PC-9 (cell line): ENCODE measurements around the gene MYH14. TPM values are rescaled to one million over a fixed set of nuclear protein-coding genes. Genes with fewer than 3 reads are reported as not detected.

Source experiments
- BruUV-seq: library from RNA; stranded (reverse); fragments of 400-500 nt; replicated peaks from 2 replicates; lab custom pipeline; 2021; lab: Mats Ljungman, UMichigan
- CTCF ChIA-PET: fragments of 300-600 bp; sonication (Branson Sonifier 250); formaldehyde crosslinking; loops from one replicate; lab custom pipeline; 2022; ENCODE audit warnings: antibody characterized with exemption; lab: Charles Lee
- POLR2A ChIA-PET: fragments of 300-600 bp; sonication (Branson Sonifier 250); formaldehyde crosslinking; loops from one replicate; lab custom pipeline; 2022; ENCODE audit warnings: antibody characterized with exemption; ENCODE audit not compliant: unreplicated experiment; lab: Charles Lee
- DNase-seq, 2 experiments: peaks; one replicate each; pipeline versions ENCODE4 v3.0.0 to v3.0.0-alpha.2; 2015 to 2022; ENCODE audit warnings: mixed read lengths in 1 of 2
- H2AFZ ChIP-seq: fragments of 200-600 bp; sonication (generic); 2 replicates; pipeline ENCODE4 v1.8.1; 2017; ENCODE audit warnings: antibody characterized with exemption
- H3F3A ChIP-seq: fragments of 200-600 bp; sonication (generic); 2 replicates; pipeline ENCODE4 v1.8.1; 2017; ENCODE audit warnings: antibody characterized with exemption, mild to moderate bottlenecking, low read depth; ENCODE audit not compliant: insufficient read depth
- H3K27ac ChIP-seq: fragments of 200-600 bp; sonication (generic); 2 replicates; pipeline ENCODE4 v1.6.1; 2016; ENCODE audit warnings: mixed run types
- H3K27me3 ChIP-seq: fragments of 200-600 bp; sonication (generic); 2 replicates; pipeline ENCODE4 v1.6.1; 2016; ENCODE audit warnings: low read depth, mixed run types; ENCODE audit not compliant: insufficient read depth
- H3K36me3 ChIP-seq: fragments of 200-600 bp; sonication (generic); 2 replicates; pipeline ENCODE4 v1.6.1; 2016; ENCODE audit warnings: low read depth, mixed run types
- H3K4me1 ChIP-seq: fragments of 200-600 bp; sonication (generic); replicated peaks from 2 replicates; pipeline ENCODE4 v1.6.1; 2016; ENCODE audit warnings: mixed run types; ENCODE audit not compliant: insufficient read depth
- H3K4me2 ChIP-seq: fragments of 200-600 bp; sonication (generic); 2 replicates; pipeline ENCODE4 v1.6.1; 2017; ENCODE audit warnings: mixed run types
- H3K4me3 ChIP-seq: fragments of 200-600 bp; sonication (generic); 2 replicates; pipeline ENCODE4 v1.6.1; 2016; ENCODE audit warnings: mixed run types
- H3K79me2 ChIP-seq: fragments of 200-600 bp; sonication (generic); 2 replicates; pipeline ENCODE4 v1.6.1; 2017; ENCODE audit warnings: low read depth, mixed run types
- H3K9me2 ChIP-seq: fragments of 200-600 bp; sonication (generic); 2 replicates; pipeline ENCODE4 v1.8.1; 2017; ENCODE audit warnings: mild to moderate bottlenecking; ENCODE audit not compliant: insufficient read depth
- H3K9me3 ChIP-seq: fragments of 200-600 bp; sonication (generic); 2 replicates; pipeline ENCODE4 v1.8.1; 2016; ENCODE audit warnings: low read depth; ENCODE audit not compliant: insufficient read depth
- H4K20me1 ChIP-seq: fragments of 200-600 bp; sonication (generic); 2 replicates; pipeline ENCODE4 v1.8.1; 2017; ENCODE audit not compliant: insufficient read depth
- EZH2 ChIP-seq: fragments of 200-600 bp; sonication (generic); IDR thresholded peaks from 2 replicates; pipeline ENCODE4 v1.8.0; 2017; ENCODE audit warnings: antibody characterized with exemption, low read depth
- intact Hi-C: fragments of 100-400 bp; cut with micrococcal nuclease; formaldehyde crosslinking; loops from one replicate; pipeline ENCODE4 v1.10.0; 2022; ENCODE audit not compliant: unreplicated experiment
- total RNA-seq: library from RNA; stranded (reverse); gene quantifications from 2 replicates; pipeline ENCODE4 v1.2.3, GENCODE V29; 2021
- TF ChIP-seq, protein P1 (sequence below): fragments of 200-600 bp; sonication (generic); conservative IDR thresholded peaks from 2 replicates; pipeline ENCODE4 v1.6.1; 2017; ENCODE audit warnings: mixed run types, antibody characterized with exemption, mild to moderate bottlenecking, moderate library complexity

Gene MYH14
- total RNA-seq, 1 experiment from 2014 or later = 115 TPM

- H3K4me1 ChIP-seq = 0 out of 2 replicates have a peak, but pooled peaks cover 3% of the 10 kb centered on the region
- ChIA-PET POLR2A (interaction anchor here (0.6 to 1.0 kb wide), 3 partner anchors 13 to 1021 kb away, joined by 3 to 19 read pairs (median 3); partner anchors contain the start of gene KCNC3), CTCF (no interaction called here)
- H3K36me3 ChIP-seq = no peaks in the 10 kb centered on the region
- no peak overlapping the region for H3K27ac ChIP-seq
- no peaks in the 10 kb centered on the region for H3K27me3 ChIP-seq
- H3F3A ChIP-seq = peaks cover 10% of the 10 kb centered on the region; the same call in 1 of the 2 replicates
- TF ChIP-seq, protein P1, sequence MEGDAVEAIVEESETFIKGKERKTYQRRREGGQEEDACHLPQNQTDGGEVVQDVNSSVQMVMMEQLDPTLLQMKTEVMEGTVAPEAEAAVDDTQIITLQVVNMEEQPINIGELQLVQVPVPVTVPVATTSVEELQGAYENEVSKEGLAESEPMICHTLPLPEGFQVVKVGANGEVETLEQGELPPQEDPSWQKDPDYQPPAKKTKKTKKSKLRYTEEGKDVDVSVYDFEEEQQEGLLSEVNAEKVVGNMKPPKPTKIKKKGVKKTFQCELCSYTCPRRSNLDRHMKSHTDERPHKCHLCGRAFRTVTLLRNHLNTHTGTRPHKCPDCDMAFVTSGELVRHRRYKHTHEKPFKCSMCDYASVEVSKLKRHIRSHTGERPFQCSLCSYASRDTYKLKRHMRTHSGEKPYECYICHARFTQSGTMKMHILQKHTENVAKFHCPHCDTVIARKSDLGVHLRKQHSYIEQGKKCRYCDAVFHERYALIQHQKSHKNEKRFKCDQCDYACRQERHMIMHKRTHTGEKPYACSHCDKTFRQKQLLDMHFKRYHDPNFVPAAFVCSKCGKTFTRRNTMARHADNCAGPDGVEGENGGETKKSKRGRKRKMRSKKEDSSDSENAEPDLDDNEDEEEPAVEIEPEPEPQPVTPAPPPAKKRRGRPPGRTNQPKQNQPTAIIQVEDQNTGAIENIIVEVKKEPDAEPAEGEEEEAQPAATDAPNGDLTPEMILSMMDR = no peak
- TF ChIP-seq EZH2 = no peak
- no peaks in the 10 kb centered on the region for H3K79me2 ChIP-seq
- intact Hi-C loops = no loop called here
- peaks cover 6% of the 10 kb centered on the region; the same call in 1 of the 2 replicates for H4K20me1 ChIP-seq
- peak overlapping the region; percentile 51 for H3K4me2 ChIP-seq
- no peaks in the 10 kb centered on the region for H3K9me3 ChIP-seq
- no TSS peak for BruUV-seq
- H2AFZ ChIP-seq = no peak overlapping the region
- DNase-seq = peak in 1 of 2 experiments; percentile 42
- H3K9me2 ChIP-seq = no peaks in the 10 kb centered on the region
- H3K4me3 ChIP-seq = no peak overlapping the region
Observed at GRCh38 chr19:50313812-50314536, 110.6 kb downstream of the MYH14 start.

- Histone ChIP-seq H3K9me2 (no peaks in the 10 kb centered on the region), H2AFZ (no peak overlapping the region), H3K4me1 (0 out of 2 replicates have a peak, but pooled peaks cover 3% of the 10 kb centered on the region), H3K36me3 (no peaks in the 10 kb centered on the region), H3K4me3 (no peak overlapping the region), H4K20me1 (peaks cover 6% of the 10 kb centered on the region; the same call in 1 of the 2 replicates), H3F3A (peaks cover 10% of the 10 kb centered on the region; the same call in 1 of the 2 replicates), H3K27me3 (peaks cover 9% of the 10 kb centered on the region; the same call in 1 of the 2 replicates), H3K27ac (no peak overlapping the region), H3K79me2 (no peaks in the 10 kb centered on the region), H3K9me3 (no peaks in the 10 kb centered on the region), H3K4me2 (no peak overlapping the region)
- POLR2A ChIA-PET = no interaction called here
- DNase-seq = no peak
- intact Hi-C loops = no loop called here
- CTCF ChIA-PET = no interaction called here
- no TSS peak for BruUV-seq
- TF ChIP-seq, protein P1 = no peak
- no peak for TF ChIP-seq EZH2
Observed at GRCh38 chr19:50314724-50315708, 111.6 kb downstream of the MYH14 start.
